Limb (tissue), 2 donors: ENCODE measurements around the gene XDH.

ENCODE experiments used
- DNase-seq, 2 donors: peaks; one replicate each; pipeline ENCODE4 v3.0.0-alpha.2; 2016; ENCODE audit errors: extremely low spot score in 2 of 2

XDH gene

GRCh38 chr2:31404302-31404701 lies 10.2 kb downstream of the XDH start:
- DNase-seq, result no peak

- DNase-seq, result no peak
Observed at GRCh38 chr2:31402388-31402787, 12.2 kb downstream of the XDH start.

GRCh38 chr2:31401580-31401979 lies 13.0 kb downstream of the XDH start:
- DNase-seq, result no peak

GRCh38 chr2:31398881-31399280 lies 15.7 kb downstream of the XDH start:
- no peak for DNase-seq

GRCh38 chr2:31397094-31397493 lies 17.4 kb downstream of the XDH start:
- no peak for DNase-seq

- no peak for DNase-seq
Observed at GRCh38 chr2:31390324-31390723, 24.2 kb downstream of the XDH start.

GRCh38 chr2:31388736-31389135 lies 25.8 kb downstream of the XDH start:
- DNase-seq, result no peak

- DNase-seq, result no peak
Observed at GRCh38 chr2:31387850-31388249, 26.7 kb downstream of the XDH start.

- DNase-seq, result no peak
Observed at GRCh38 chr2:31386648-31387047, 27.9 kb downstream of the XDH start.

- no peak for DNase-seq
Observed at GRCh38 chr2:31386172-31386571, 28.4 kb downstream of the XDH start.

GRCh38 chr2:31384771-31385276 lies 29.7 kb downstream of the XDH start:
- DNase-seq, result no peak

GRCh38 chr2:31384351-31384750 lies 30.2 kb downstream of the XDH start:
- DNase-seq, result no peak

- DNase-seq, result no peak
Observed at GRCh38 chr2:31383471-31384153, 30.9 kb downstream of the XDH start.

- no peak for DNase-seq
Observed at GRCh38 chr2:31382452-31383120, 32.0 kb downstream of the XDH start.

GRCh38 chr2:31381601-31382000 lies 32.9 kb downstream of the XDH start:
- DNase-seq, result no peak

- no peak for DNase-seq
Observed at GRCh38 chr2:31380243-31380642, 34.3 kb downstream of the XDH start.

- DNase-seq, result no peak
Observed at GRCh38 chr2:31379747-31380146, 34.8 kb downstream of the XDH start.

- no peak for DNase-seq
Observed at GRCh38 chr2:31378791-31379501, 35.6 kb downstream of the XDH start.

GRCh38 chr2:31378389-31378788 lies 36.2 kb downstream of the XDH start:
- no peak for DNase-seq

- DNase-seq, result no peak
Observed at GRCh38 chr2:31373127-31373526, 41.4 kb downstream of the XDH start.

- DNase-seq, result no peak
Observed at GRCh38 chr2:31372097-31372496, 42.4 kb downstream of the XDH start.

GRCh38 chr2:31371691-31372090 lies 42.9 kb downstream of the XDH start:
- DNase-seq, result no peak

GRCh38 chr2:31366733-31367132 lies 47.8 kb downstream of the XDH start:
- no peak for DNase-seq
